ENCODE results near the gene SLC24A2. TPM values are rescaled to one million over a fixed set of nuclear protein-coding genes. Genes with fewer than 3 reads are reported as not detected.

The SLC24A2 gene
- total RNA-seq, 1 donor from 2014 or later = 0.02 TPM

DNA sequence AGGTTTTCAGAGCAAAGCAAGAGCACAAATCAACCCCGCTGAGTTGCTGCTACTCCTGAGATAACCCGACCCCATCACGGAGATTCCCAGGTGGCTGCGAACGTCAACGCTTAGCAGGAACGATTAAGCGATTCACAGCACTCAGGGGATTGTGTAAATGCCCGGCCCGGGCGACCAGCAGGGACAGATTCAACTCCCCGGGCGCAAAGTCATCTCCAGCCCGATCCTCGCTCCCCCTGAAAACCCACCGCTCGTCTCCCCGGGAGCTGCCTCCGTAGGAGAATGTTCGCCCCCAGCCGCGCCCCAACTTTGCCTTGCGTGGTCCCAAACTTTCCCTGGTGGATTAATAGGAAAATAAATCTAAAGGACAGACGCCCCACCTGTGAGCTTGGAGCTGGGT is 685 bp downstream of the SLC24A2 start:
- H3K27me3 Mint-ChIP-seq = peaks cover 84% of the 10 kb centered on the region
- no peak for DNase-seq (ENCODE audit: low spot score, unreplicated experiment)
- TF ChIP-seq, protein P1, sequence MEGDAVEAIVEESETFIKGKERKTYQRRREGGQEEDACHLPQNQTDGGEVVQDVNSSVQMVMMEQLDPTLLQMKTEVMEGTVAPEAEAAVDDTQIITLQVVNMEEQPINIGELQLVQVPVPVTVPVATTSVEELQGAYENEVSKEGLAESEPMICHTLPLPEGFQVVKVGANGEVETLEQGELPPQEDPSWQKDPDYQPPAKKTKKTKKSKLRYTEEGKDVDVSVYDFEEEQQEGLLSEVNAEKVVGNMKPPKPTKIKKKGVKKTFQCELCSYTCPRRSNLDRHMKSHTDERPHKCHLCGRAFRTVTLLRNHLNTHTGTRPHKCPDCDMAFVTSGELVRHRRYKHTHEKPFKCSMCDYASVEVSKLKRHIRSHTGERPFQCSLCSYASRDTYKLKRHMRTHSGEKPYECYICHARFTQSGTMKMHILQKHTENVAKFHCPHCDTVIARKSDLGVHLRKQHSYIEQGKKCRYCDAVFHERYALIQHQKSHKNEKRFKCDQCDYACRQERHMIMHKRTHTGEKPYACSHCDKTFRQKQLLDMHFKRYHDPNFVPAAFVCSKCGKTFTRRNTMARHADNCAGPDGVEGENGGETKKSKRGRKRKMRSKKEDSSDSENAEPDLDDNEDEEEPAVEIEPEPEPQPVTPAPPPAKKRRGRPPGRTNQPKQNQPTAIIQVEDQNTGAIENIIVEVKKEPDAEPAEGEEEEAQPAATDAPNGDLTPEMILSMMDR (IDR thresholded peaks at IDR 0.05; ENCODE audit: unreplicated experiment) = no peak
- H3K27ac Mint-ChIP-seq = no peak overlapping the region
- peaks cover 7% of the 10 kb centered on the region for H3K4me1 Mint-ChIP-seq (ENCODE audit: low read depth)
- no peaks in the 10 kb centered on the region for H3K36me3 Mint-ChIP-seq (ENCODE audit: insufficient read depth)
- H3K9me3 Mint-ChIP-seq (ENCODE audit: low read depth) = peaks cover 3% of the 10 kb centered on the region
- H3K4me3 Mint-ChIP-seq (ENCODE audit: low read depth) = peak overlapping the region; percentile 59

DNA sequence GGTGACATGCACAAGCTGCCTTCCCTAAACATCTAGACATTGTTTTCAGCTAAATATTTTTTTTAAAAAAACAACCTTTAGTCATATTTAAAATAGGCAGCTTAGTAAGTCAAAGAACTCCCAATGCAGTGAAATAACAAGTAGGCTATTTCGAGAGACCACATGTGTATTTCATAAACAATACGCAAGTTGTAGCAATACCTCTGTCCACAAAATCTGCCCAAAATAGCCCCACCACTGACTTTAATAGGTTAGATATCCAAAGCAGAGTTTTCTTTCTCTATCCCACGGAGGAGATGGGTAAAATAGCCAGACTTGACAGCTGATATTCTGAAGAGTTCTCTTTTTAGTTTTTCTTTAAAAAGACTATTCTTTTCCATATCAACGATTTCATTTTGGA is 1.2 kb downstream of the SLC24A2 start:
- Mint-ChIP-seq H3K4me3 (ENCODE audit: low read depth) (peak overlapping the region; percentile 21), H3K27me3 (peaks cover 84% of the 10 kb centered on the region), H3K36me3 (ENCODE audit: insufficient read depth) (no peaks in the 10 kb centered on the region), H3K27ac (no peak overlapping the region), H3K4me1 (ENCODE audit: low read depth) (peaks cover 7% of the 10 kb centered on the region), H3K9me3 (ENCODE audit: low read depth) (peaks cover 3% of the 10 kb centered on the region)
- TF ChIP-seq, protein P1 (IDR thresholded peaks at IDR 0.05; ENCODE audit: unreplicated experiment) = no peak
- DNase-seq (ENCODE audit: low spot score, unreplicated experiment) = no peak

DNA sequence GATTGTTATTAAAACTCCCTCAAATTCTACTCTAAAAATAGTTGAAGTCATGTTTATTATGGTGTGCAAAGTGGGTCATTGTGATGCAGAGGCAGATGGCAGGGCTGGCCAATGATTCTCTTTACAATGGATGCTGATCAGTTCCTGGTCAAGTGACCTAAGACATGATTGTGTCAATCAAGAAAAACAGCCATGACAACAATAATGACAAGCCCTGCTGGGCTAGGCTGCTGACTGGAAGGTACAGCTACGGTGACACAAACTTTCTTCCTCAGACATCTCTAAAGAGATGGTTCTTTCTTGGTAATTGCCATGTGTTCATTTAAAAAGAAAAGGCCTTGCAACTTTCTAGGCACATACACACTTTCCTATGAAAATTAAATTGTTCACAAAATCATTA is 3.6 kb downstream of the SLC24A2 start:
- Mint-ChIP-seq H3K9me3 (ENCODE audit: low read depth) (no peaks in the 10 kb centered on the region), H3K27me3 (peaks cover 77% of the 10 kb centered on the region)
- no peak for DNase-seq (ENCODE audit: low spot score, unreplicated experiment)

DNA sequence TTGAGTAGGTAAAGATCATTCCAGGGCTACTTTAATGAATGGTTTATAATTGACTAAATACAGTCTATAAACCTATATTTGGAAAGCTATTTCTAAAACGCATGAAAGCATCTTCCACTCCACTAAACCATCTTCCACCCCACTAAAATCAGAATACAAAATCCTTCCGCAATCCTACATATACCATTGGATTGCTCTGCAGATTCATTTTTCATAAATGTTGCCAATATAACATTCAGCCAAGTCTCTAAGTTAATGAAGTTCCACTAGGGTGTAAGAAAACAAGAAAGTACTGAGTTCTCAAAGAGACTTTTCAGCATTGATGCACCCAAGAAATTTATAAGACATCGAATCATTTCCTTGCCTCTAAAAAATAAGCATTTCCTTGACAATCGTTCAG is 4.7 kb downstream of the SLC24A2 start:
- Mint-ChIP-seq H3K27me3 (peaks cover 67% of the 10 kb centered on the region), H3K4me1 (ENCODE audit: low read depth) (peaks cover 6% of the 10 kb centered on the region), H3K27ac (no peak overlapping the region), H3K36me3 (ENCODE audit: insufficient read depth) (no peaks in the 10 kb centered on the region), H3K4me3 (ENCODE audit: low read depth) (no peak overlapping the region), H3K9me3 (ENCODE audit: low read depth) (no peaks in the 10 kb centered on the region)
- TF ChIP-seq, protein P1 (IDR thresholded peaks at IDR 0.05; ENCODE audit: unreplicated experiment) = no peak
- DNase-seq (ENCODE audit: low spot score, unreplicated experiment) = no peak

More for the DNA sequence above, 3.6 kb downstream of the SLC24A2 start:
- H3K4me1 Mint-ChIP-seq (ENCODE audit: low read depth) = peaks cover 7% of the 10 kb centered on the region
- H3K27ac Mint-ChIP-seq = no peak overlapping the region
- no peak overlapping the region for H3K4me3 Mint-ChIP-seq (ENCODE audit: low read depth)
- TF ChIP-seq, protein P1 (IDR thresholded peaks at IDR 0.05; ENCODE audit: unreplicated experiment) = no peak
- no peaks in the 10 kb centered on the region for H3K36me3 Mint-ChIP-seq (ENCODE audit: insufficient read depth)

DNA sequence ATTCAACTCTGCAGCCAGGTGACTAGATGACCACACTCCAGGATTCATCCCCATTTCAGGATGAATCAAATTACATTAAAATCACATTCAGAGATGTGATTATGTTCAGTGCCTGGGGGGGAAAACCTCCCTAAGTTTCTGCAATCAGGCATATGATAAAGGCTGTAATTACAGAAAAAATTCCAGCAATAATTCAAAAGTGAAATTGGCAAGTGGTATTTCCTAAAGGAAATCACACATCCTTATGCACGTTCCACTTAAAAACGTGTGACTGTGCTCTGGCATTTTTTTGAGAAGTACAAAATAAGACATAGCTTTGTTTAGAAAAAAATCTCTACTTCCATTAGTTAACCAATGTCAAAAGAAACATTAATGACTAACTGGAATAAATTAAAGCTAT is 5.3 kb downstream of the SLC24A2 start:
- no peak overlapping the region for H3K4me3 Mint-ChIP-seq (ENCODE audit: low read depth)
- H3K36me3 Mint-ChIP-seq (ENCODE audit: insufficient read depth) = no peaks in the 10 kb centered on the region
- peaks cover 63% of the 10 kb centered on the region for H3K27me3 Mint-ChIP-seq

More for the DNA sequence above, 5.3 kb downstream of the SLC24A2 start:
- H3K4me1 Mint-ChIP-seq (ENCODE audit: low read depth) = peaks cover 4% of the 10 kb centered on the region
- no peaks in the 10 kb centered on the region for H3K9me3 Mint-ChIP-seq (ENCODE audit: low read depth)
- TF ChIP-seq, protein P1 (IDR thresholded peaks at IDR 0.05; ENCODE audit: unreplicated experiment) = no peak
- no peak overlapping the region for H3K27ac Mint-ChIP-seq
- no peak for DNase-seq (ENCODE audit: low spot score, unreplicated experiment)

Measured in progenitor cell of endocrine pancreas (in vitro differentiated cells).